Liver (tissue), 9 donors: ENCODE measurements around the gene CLIP4. TPM values are rescaled to one million over a fixed set of nuclear protein-coding genes. Genes with fewer than 3 reads are reported as not detected.

Experiments
- DNase-seq: peaks from one replicate; pipeline ENCODE4 v3.0.0-alpha.2; 2017; ENCODE audit warnings: low spot score
- H3K27ac ChIP-seq, 2 donors: one replicate each; pipeline ENCODE4 v1.7.0; 2013; ENCODE audit warnings: inconsistent platforms in 2 of 2, low read length in 2 of 2, control low read depth in 1 of 2, low read depth in 1 of 2, mild to moderate bottlenecking in 1 of 2
- H3K27me3 ChIP-seq, 4 donors: one replicate each; pipeline versions ENCODE4 v1.6.1 to v1.7.0; 2013; ENCODE audit warnings: low read length in 3 of 4, inconsistent platforms in 1 of 4, mild to moderate bottlenecking in 1 of 4, moderate library complexity in 1 of 4; ENCODE audit not compliant: control insufficient read depth in 4 of 4, insufficient read depth in 4 of 4
- H3K36me3 ChIP-seq, 4 donors: one replicate each; pipeline versions ENCODE4 v1.6.1 to v1.7.0; 2013; ENCODE audit warnings: low read length in 3 of 4, mild to moderate bottlenecking in 3 of 4, low read depth in 1 of 4, moderate library complexity in 1 of 4; ENCODE audit not compliant: control insufficient read depth in 4 of 4, insufficient read depth in 3 of 4
- H3K4me1 ChIP-seq, 4 donors: one replicate each; pipeline versions ENCODE4 v1.6.1 to v1.7.0; 2013; ENCODE audit warnings: low read length in 3 of 4, mild to moderate bottlenecking in 3 of 4, moderate library complexity in 1 of 4; ENCODE audit not compliant: control insufficient read depth in 4 of 4, insufficient read depth in 4 of 4
- H3K4me3 ChIP-seq, 3 donors: one replicate each; pipeline versions ENCODE4 v1.6.1 to v1.7.0; 2013; ENCODE audit warnings: low read length in 3 of 3, control low read depth in 1 of 3, low read depth in 1 of 3, mild to moderate bottlenecking in 1 of 3
- H3K9ac ChIP-seq, 2 donors: one replicate each; pipeline ENCODE4 v1.7.0; 2013; ENCODE audit warnings: low read length in 2 of 2, mild to moderate bottlenecking in 2 of 2, moderate library complexity in 2 of 2, control low read depth in 1 of 2, low read depth in 1 of 2
- H3K9me3 ChIP-seq, 4 donors: one replicate each; pipeline versions ENCODE4 v1.6.1 to v1.7.0; 2013; ENCODE audit warnings: low read length in 3 of 4; ENCODE audit not compliant: control insufficient read depth in 4 of 4
- ATF3 ChIP-seq: IDR thresholded peaks from 2 replicates; pipeline ENCODE4 v1.6.1; 2016; ENCODE audit warnings: antibody characterized with exemption
- CTCF ChIP-seq: fragments of 150-350 bp; IDR thresholded peaks from 2 replicates; pipeline ENCODE4 v1.5.1; 2017; ENCODE audit warnings: improper control_type of control experiment, low read depth, low read length; ENCODE audit not compliant: missing input control
- EGR1 ChIP-seq, 2 donors: IDR thresholded peaks; 2 replicates each; pipeline ENCODE4 v1.6.1; 2016 to 2018; ENCODE audit warnings: antibody characterized with exemption in 2 of 2, low read depth in 2 of 2
- FOXA1 ChIP-seq: IDR thresholded peaks from 2 replicates; pipeline ENCODE4 v1.6.1; 2016; ENCODE audit warnings: antibody characterized with exemption
- GABPA ChIP-seq, 2 donors: IDR thresholded peaks in 1 of 2; conservative IDR thresholded peaks in 1 of 2; 2 replicates each; pipeline ENCODE4 v1.6.1; 2016; ENCODE audit warnings: antibody characterized with exemption in 2 of 2, mild to moderate bottlenecking in 1 of 2, moderate library complexity in 1 of 2
- HNF4G ChIP-seq: IDR thresholded peaks from 2 replicates; pipeline ENCODE4 v1.6.1; 2016; ENCODE audit warnings: antibody characterized with exemption
- JUND ChIP-seq, 2 donors: IDR thresholded peaks; 2 replicates each; pipeline ENCODE4 v1.6.1; 2016; ENCODE audit warnings: antibody characterized with exemption in 2 of 2
- MAX ChIP-seq: IDR thresholded peaks from 2 replicates; pipeline ENCODE4 v1.6.1; 2016; ENCODE audit warnings: antibody characterized with exemption
- NR2F2 ChIP-seq: IDR thresholded peaks from 2 replicates; pipeline ENCODE4 v1.6.1; 2016; ENCODE audit warnings: antibody characterized with exemption
- RAD21 ChIP-seq, 2 donors: IDR thresholded peaks; 2 replicates each; pipeline ENCODE4 v1.6.1; 2016; ENCODE audit warnings: antibody characterized with exemption in 2 of 2, mild to moderate bottlenecking in 2 of 2
- REST ChIP-seq: IDR thresholded peaks from 2 replicates; pipeline ENCODE4 v1.6.1; 2016; ENCODE audit warnings: antibody characterized with exemption, mild to moderate bottlenecking
- RXRA ChIP-seq, 2 donors: IDR thresholded peaks; 2 replicates each; pipeline ENCODE4 v1.6.1; 2017 to 2018; ENCODE audit warnings: antibody characterized with exemption in 2 of 2, mild to moderate bottlenecking in 1 of 2
- SP1 ChIP-seq: IDR thresholded peaks from 2 replicates; pipeline ENCODE4 v1.6.1; 2018; ENCODE audit warnings: antibody characterized with exemption, mild to moderate bottlenecking
- TAF1 ChIP-seq: conservative IDR thresholded peaks from 2 replicates; pipeline ENCODE4 v1.6.1; 2016; ENCODE audit warnings: antibody characterized with exemption, mild to moderate bottlenecking
- YY1 ChIP-seq: IDR thresholded peaks from 2 replicates; pipeline ENCODE4 v1.6.1; 2016; ENCODE audit warnings: antibody characterized with exemption, mild to moderate bottlenecking
- ZBTB33 ChIP-seq: IDR thresholded peaks from 2 replicates; pipeline ENCODE4 v1.6.1; 2016; ENCODE audit warnings: antibody characterized with exemption
- WGBS: extraction: QIAGEN DNeasy Blood & Tissue Kit; methylation state at CpG from one replicate; pipeline ENCODE4 v1.1.7; 2013; 5-methylcytosine and 5-hydroxymethylcytosine counted together
- polyA plus RNA-seq, 2 donors: library from polyadenylated mRNA; stranded (reverse) in 1 of 2; unstranded in 1 of 2; fragments of 200-250 nt in 1 of 2; fragments of >200 nt in 1 of 2; fragmentation: Nextera tagmentation in 1 of 2; extraction: Ambion mirVana in 1 of 2; gene quantifications; one replicate each; pipeline versions ENCODE4 v1.2.1 to v1.2.3, GENCODE V29; 2013 to 2015
- total RNA-seq, 2 donors: library from RNA; depleted of rRNA; stranded (reverse); fragments of >200 nt; gene quantifications; one replicate each; pipeline ENCODE4 v1.2.3, GENCODE V29; 2014
- donor health status: healthy.
- donor health status: healthy.
- donor health status: healthy.
- donor health status: healthy.
- donor health status: healthy.

CLIP4 gene
- total and polyA plus RNA-seq, 4 donors, result 1.3 to 6.7 (median 3.2) TPM

- TF ChIP-seq HNF4G, result no peak
- TF ChIP-seq EGR1 (IDR thresholded peaks at IDR 0.05; ENCODE audit: low read depth in 2 of 2), result no peak
- WGBS, result 75% methylated on average over 4 of the region's 4 CpGs
- no peaks in the 10 kb centered on the region for H3K9me3 ChIP-seq
- no peak overlapping the region for H3K9ac ChIP-seq
- H3K4me1 ChIP-seq, result no peaks in the 10 kb centered on the region
- DNase-seq, result no peak
- H3K36me3 ChIP-seq, result peaks cover 0 to 5% (median 2%) of the 10 kb centered on the region in 4 donors
- peaks cover 0 to 5% (median 0%) of the 10 kb centered on the region in 4 donors for H3K27me3 ChIP-seq
- H3K4me3 ChIP-seq, result no peak overlapping the region
- H3K27ac ChIP-seq, result no peak overlapping the region
These were observed 41.9 kb downstream of the CLIP4 start for GRCh38 chr2:29157131-29157530.

- Histone ChIP-seq H3K9ac (no peak overlapping the region), H3K9me3 (no peaks in the 10 kb centered on the region), H3K27ac (no peak overlapping the region), H3K27me3 (peaks cover 0 to 5% (median 0%) of the 10 kb centered on the region in 4 donors), H3K4me3 (no peak overlapping the region), H3K36me3 (peaks cover 0 to 5% (median 2%) of the 10 kb centered on the region in 4 donors), H3K4me1 (no peaks in the 10 kb centered on the region)
- WGBS, result 86% methylated on average over 1 of the region's 1 CpG
- TF ChIP-seq SP1 (no peak), TAF1 (no peak), JUND (IDR thresholded peaks at IDR 0.05) (no peak), REST (no peak), FOXA1 (no peak), EGR1 (IDR thresholded peaks at IDR 0.05; ENCODE audit: low read depth in 2 of 2) (no peak), RAD21 (IDR thresholded peaks at IDR 0.05) (no peak), ATF3 (no peak), NR2F2 (no peak), MAX (no peak)
- no peak for DNase-seq
These were observed 43.9 kb downstream of the CLIP4 start for GRCh38 chr2:29159125-29159524.

- Histone ChIP-seq H3K27me3 (no peaks in the 10 kb centered on the region), H3K27ac (no peak overlapping the region), H3K4me1 (no peaks in the 10 kb centered on the region), H3K9ac (no peak overlapping the region), H3K36me3 (peaks cover 0 to 4% (median 0%) of the 10 kb centered on the region in 4 donors), H3K4me3 (no peak overlapping the region), H3K9me3 (no peaks in the 10 kb centered on the region)
- 74% methylated on average over 5 of the region's 5 CpGs for WGBS
- no peak for DNase-seq
- TF ChIP-seq HNF4G (no peak), CTCF (no peak), YY1 (no peak), JUND (IDR thresholded peaks at IDR 0.05) (no peak), MAX (no peak), ZBTB33 (no peak), GABPA (IDR thresholded peaks at IDR 0.05 in 1 of 2, conservative IDR thresholded peaks at IDR 0.05 in 1 of 2) (no peak), REST (no peak), SP1 (no peak), RXRA (IDR thresholded peaks at IDR 0.05) (no peak), TAF1 (no peak), NR2F2 (no peak)
These were observed 45.0 kb downstream of the CLIP4 start for GRCh38 chr2:29160184-29160583.
